ENCODE results near the gene LDLRAP1. TPM values are rescaled to one million over a fixed set of nuclear protein-coding genes. Genes with fewer than 3 reads are reported as not detected.

LDLRAP1 gene
- total RNA-seq, 1 experiment from 2014 or later: 26.0 TPM

GRCh38 chr1:25611843-25612242 is 68.4 kb downstream of the LDLRAP1 start:
- H3K4me1 ChIP-seq (ENCODE audit: control insufficient read depth in 1 of 2, insufficient read depth in 2 of 2, low read length in 2 of 2): peaks cover 5 to 18% of the 10 kb centered on the region in 2 experiments; a peak in 3 of 4 replicates
- no peaks in the 10 kb centered on the region for H3K79me2 ChIP-seq (ENCODE audit: insufficient read depth, low read length)
- H3K9me3 ChIP-seq (ENCODE audit: control insufficient read depth in 1 of 2, insufficient read depth in 1 of 2, low read depth in 1 of 2, low read length in 2 of 2): no peaks in the 10 kb centered on the region
- H3K27me3 ChIP-seq (ENCODE audit: insufficient read depth, low read length): peaks cover 11% of the 10 kb centered on the region; the same call in 1 of the 2 replicates
- no peaks in the 10 kb centered on the region for H4K20me1 ChIP-seq (ENCODE audit: insufficient read depth)
- ChIA-PET CTCF (interaction anchor here (1.1 kb wide), 1 partner anchor 186 kb away, joined by 4 read pairs; no protein-coding TSS in a partner anchor), RAD21 (ENCODE audit: low non-redundant PET in 1 of 2, low total read pairs in 2 of 2, uncharacterized antibody in 2 of 2, unreplicated experiment in 2 of 2) (no interaction called here), POLR2A (no interaction called here)
- intact Hi-C loops (cut with micrococcal nuclease): no loop called here
- H2AFZ ChIP-seq (ENCODE audit: low read depth, low read length, poor library complexity, severe bottlenecking): no peak overlapping the region
- H3K9me2 ChIP-seq (ENCODE audit: insufficient read depth): no peaks in the 10 kb centered on the region
- TF ChIP-seq ATF3 (IDR thresholded peaks at IDR 0.05) (no peak), REST (IDR thresholded peaks at IDR 0.05; ENCODE audit: low read depth) (no peak), CBX3 (IDR thresholded peaks at IDR 0.05; ENCODE audit: low read depth) (no peak), POLR2A (IDR thresholded peaks at IDR 0.05; ENCODE audit: borderline replicate concordance, extremely low read depth, insufficient read depth, insufficient read length) (no peak), SP1 (IDR thresholded peaks at IDR 0.05; ENCODE audit: low read depth) (no peak), POLR2AphosphoS5 (IDR thresholded peaks at IDR 0.05; ENCODE audit: low read depth, low read length) (no peak), SRF (IDR thresholded peaks at IDR 0.05; ENCODE audit: low read depth) (no peak), EZH2phosphoT487 (IDR thresholded peaks at IDR 0.05; ENCODE audit: borderline replicate concordance) (no peak), YY1 (IDR thresholded peaks at IDR 0.05; ENCODE audit: extremely low read depth, insufficient replicate concordance, low read depth, low read length) (no peak), FOSL1 (IDR thresholded peaks at IDR 0.05; ENCODE audit: low read depth) (no peak), TCF7L2 (IDR thresholded peaks at IDR 0.05; ENCODE audit: borderline replicate concordance, extremely low read depth, insufficient read depth, insufficient read length) (no peak), ZNF274 (IDR thresholded peaks at IDR 0.05; ENCODE audit: low read depth, low read length) (no peak), ELF1 (IDR thresholded peaks at IDR 0.05; ENCODE audit: borderline replicate concordance, low read depth) (no peak), SIN3A (IDR thresholded peaks at IDR 0.05; ENCODE audit: low read depth) (no peak)
- TF ChIP-seq, protein P1, sequence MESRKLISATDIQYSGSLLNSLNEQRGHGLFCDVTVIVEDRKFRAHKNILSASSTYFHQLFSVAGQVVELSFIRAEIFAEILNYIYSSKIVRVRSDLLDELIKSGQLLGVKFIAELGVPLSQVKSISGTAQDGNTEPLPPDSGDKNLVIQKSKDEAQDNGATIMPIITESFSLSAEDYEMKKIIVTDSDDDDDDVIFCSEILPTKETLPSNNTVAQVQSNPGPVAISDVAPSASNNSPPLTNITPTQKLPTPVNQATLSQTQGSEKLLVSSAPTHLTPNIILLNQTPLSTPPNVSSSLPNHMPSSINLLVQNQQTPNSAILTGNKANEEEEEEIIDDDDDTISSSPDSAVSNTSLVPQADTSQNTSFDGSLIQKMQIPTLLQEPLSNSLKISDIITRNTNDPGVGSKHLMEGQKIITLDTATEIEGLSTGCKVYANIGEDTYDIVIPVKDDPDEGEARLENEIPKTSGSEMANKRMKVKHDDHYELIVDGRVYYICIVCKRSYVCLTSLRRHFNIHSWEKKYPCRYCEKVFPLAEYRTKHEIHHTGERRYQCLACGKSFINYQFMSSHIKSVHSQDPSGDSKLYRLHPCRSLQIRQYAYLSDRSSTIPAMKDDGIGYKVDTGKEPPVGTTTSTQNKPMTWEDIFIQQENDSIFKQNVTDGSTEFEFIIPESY (IDR thresholded peaks at IDR 0.05; ENCODE audit: extremely low read depth, insufficient replicate concordance, low read length): no peak
- H3K9ac ChIP-seq (ENCODE audit: low read length): no peak overlapping the region
- H3K27ac ChIP-seq (ENCODE audit: low read depth, low read length): no peak overlapping the region
- no peak overlapping the region for H3K4me2 ChIP-seq (ENCODE audit: low read length)
- no peak for ATAC-seq
- BruUV-seq (replicated peaks): no TSS peak
- DNase-seq (ENCODE audit: low read depth, low spot score): no peak
- H3K36me3 ChIP-seq (ENCODE audit: control insufficient read depth in 1 of 2, insufficient read depth in 2 of 2, low read length in 2 of 2): no peaks in the 10 kb centered on the region
- H3K4me3 ChIP-seq (replicated peaks in 1 of 2; ENCODE audit: low read depth in 1 of 2, low read length in 2 of 2): no peak overlapping the region

All from HCT116 (cell line).